NT2/D1 (cell line): ENCODE data around the gene CCDC124.

Source experiments
- DNase-seq: peaks from one replicate; pipeline ENCODE4 v3.0.0-alpha.2; 2011; ENCODE audit warnings: low read depth, low spot score
- H3K27me3 ChIP-seq: 2 replicates; pipeline ENCODE4 v1.6.0; 2011; ENCODE audit warnings: mild to moderate bottlenecking; ENCODE audit not compliant: insufficient read length, insufficient read depth
- H3K36me3 ChIP-seq: 2 replicates; pipeline ENCODE4 v1.6.1; 2011; ENCODE audit warnings: mild to moderate bottlenecking, low read length, mixed read lengths; ENCODE audit not compliant: insufficient read depth, insufficient read length
- H3K4me1 ChIP-seq: 2 replicates; pipeline ENCODE4 v1.5.1; 2011; ENCODE audit not compliant: insufficient read depth, insufficient read length
- H3K4me3 ChIP-seq: 2 replicates; pipeline ENCODE4 v1.5.1; 2011; ENCODE audit warnings: low read depth; ENCODE audit not compliant: insufficient read length
- H3K9ac ChIP-seq: 2 replicates; pipeline ENCODE4 v1.6.0; 2011; ENCODE audit warnings: low read depth; ENCODE audit not compliant: insufficient read length
- H3K9me3 ChIP-seq: 2 replicates; pipeline ENCODE4 v1.5.1; 2011; ENCODE audit warnings: mild to moderate bottlenecking, low read length; ENCODE audit not compliant: insufficient read depth
- SUZ12 ChIP-seq: IDR thresholded peaks from 2 replicates; pipeline ENCODE4 v1.6.1; 2011; ENCODE audit not compliant: insufficient read length, insufficient read depth; ENCODE audit errors: extremely low read depth
- YY1 ChIP-seq: IDR thresholded peaks from 2 replicates; pipeline ENCODE4 v1.6.1; 2011; ENCODE audit not compliant: insufficient read length, insufficient read depth
- ZNF274 ChIP-seq: IDR thresholded peaks from 2 replicates; pipeline ENCODE4 v1.6.1; 2011; ENCODE audit warnings: mild to moderate bottlenecking, low read depth, low read length

CCDC124 gene

GRCh38 chr19:17968362-17968761 is 35.5 kb downstream of the CCDC124 start:
- TF ChIP-seq YY1, result no peak
- no peak for TF ChIP-seq ZNF274
- no peak for TF ChIP-seq SUZ12
- H3K36me3 ChIP-seq, result no peaks in the 10 kb centered on the region
- H3K4me1 ChIP-seq, result peaks cover 22% of the 10 kb centered on the region
- DNase-seq, result no peak
- H3K4me3 ChIP-seq, result no peak overlapping the region
- H3K9me3 ChIP-seq, result no peaks in the 10 kb centered on the region
- no peak overlapping the region for H3K9ac ChIP-seq
- H3K27me3 ChIP-seq, result peaks cover 4% of the 10 kb centered on the region

- Histone ChIP-seq H3K4me3 (no peak overlapping the region), H3K4me1 (peaks cover 22% of the 10 kb centered on the region), H3K27me3 (peaks cover 4% of the 10 kb centered on the region), H3K36me3 (peaks cover 3% of the 10 kb centered on the region), H3K9me3 (no peaks in the 10 kb centered on the region), H3K9ac (no peak overlapping the region)
- TF ChIP-seq ZNF274 (no peak), YY1 (no peak), SUZ12 (no peak)
- DNase-seq, result no peak
These were observed 36.4 kb downstream of the CCDC124 start for GRCh38 chr19:17969096-17969792.

GRCh38 chr19:17972230-17972629 is 39.4 kb downstream of the CCDC124 start:
- TF ChIP-seq SUZ12 (no peak), YY1 (no peak), ZNF274 (no peak)
- no peak overlapping the region for H3K4me3 ChIP-seq
- peaks cover 3% of the 10 kb centered on the region for H3K36me3 ChIP-seq
- DNase-seq, result no peak
- no peaks in the 10 kb centered on the region for H3K9me3 ChIP-seq
- peaks cover 11% of the 10 kb centered on the region for H3K4me1 ChIP-seq
- H3K9ac ChIP-seq, result no peak overlapping the region
- peaks cover 3% of the 10 kb centered on the region for H3K27me3 ChIP-seq

GRCh38 chr19:17973759-17974158 is 40.9 kb downstream of the CCDC124 start:
- H3K9me3 ChIP-seq, result no peaks in the 10 kb centered on the region
- no peak overlapping the region for H3K4me3 ChIP-seq
- no peaks in the 10 kb centered on the region for H3K27me3 ChIP-seq
- H3K36me3 ChIP-seq, result peaks cover 3% of the 10 kb centered on the region
- no peak for TF ChIP-seq SUZ12
- no peak for TF ChIP-seq YY1
- no peak for TF ChIP-seq ZNF274
- H3K4me1 ChIP-seq, result peaks cover 6% of the 10 kb centered on the region
- H3K9ac ChIP-seq, result no peak overlapping the region
- DNase-seq, result no peak

GRCh38 chr19:17974551-17974950 is 41.7 kb downstream of the CCDC124 start:
- H3K4me3 ChIP-seq, result no peak overlapping the region
- peaks cover 3% of the 10 kb centered on the region for H3K36me3 ChIP-seq
- peaks cover 4% of the 10 kb centered on the region for H3K4me1 ChIP-seq
- no peak for DNase-seq
- TF ChIP-seq SUZ12 (no peak), YY1 (no peak), ZNF274 (no peak)
- no peak overlapping the region for H3K9ac ChIP-seq
- H3K27me3 ChIP-seq, result no peaks in the 10 kb centered on the region
- no peaks in the 10 kb centered on the region for H3K9me3 ChIP-seq

GRCh38 chr19:17975032-17975431 is 42.2 kb downstream of the CCDC124 start:
- no peak overlapping the region for H3K9ac ChIP-seq
- H3K4me1 ChIP-seq, result no peaks in the 10 kb centered on the region
- TF ChIP-seq ZNF274 (no peak), YY1 (no peak), SUZ12 (no peak)
- H3K4me3 ChIP-seq, result no peak overlapping the region
- no peak for DNase-seq
- peaks cover 3% of the 10 kb centered on the region for H3K36me3 ChIP-seq
- H3K27me3 ChIP-seq, result no peaks in the 10 kb centered on the region
- no peaks in the 10 kb centered on the region for H3K9me3 ChIP-seq

GRCh38 chr19:17977021-17977420 is 44.2 kb downstream of the CCDC124 start:
- no peak overlapping the region for H3K9ac ChIP-seq
- DNase-seq, result no peak
- no peak overlapping the region for H3K4me3 ChIP-seq
- H3K36me3 ChIP-seq, result peaks cover 3% of the 10 kb centered on the region
- H3K9me3 ChIP-seq, result no peaks in the 10 kb centered on the region
- no peak for TF ChIP-seq ZNF274
- TF ChIP-seq YY1, result no peak
- TF ChIP-seq SUZ12, result no peak
- H3K27me3 ChIP-seq, result no peaks in the 10 kb centered on the region
- H3K4me1 ChIP-seq, result peaks cover 2% of the 10 kb centered on the region
